PFSK-1 (cell line): Measurements from ENCODE around the gene RHPN2.

ENCODE experiments used
- FOXP2 ChIP-seq: optimal IDR thresholded peaks from 2 replicates; pipeline ENCODE3; 2011; ENCODE audit warnings: borderline replicate concordance, control low read depth, inconsistent platforms; ENCODE audit not compliant: insufficient read depth; ENCODE audit errors: extremely low read length, extremely low read depth
- POLR2AphosphoS5 ChIP-seq: IDR thresholded peaks from 2 replicates; pipeline ENCODE4 v1.6.1; 2012; ENCODE audit warnings: low read depth, mild to moderate bottlenecking, control low read depth, low read length, moderate library complexity
- REST ChIP-seq, 2 experiments: IDR thresholded peaks; 2 replicates each; pipeline versions ENCODE4 v1.6.1 to v1.8.0; 2011 to 2012; ENCODE audit warnings: low read depth in 2 of 2, low read length in 2 of 2, control low read depth in 1 of 2, inconsistent platforms in 1 of 2, mild to moderate bottlenecking in 1 of 2, moderate library complexity in 1 of 2; ENCODE audit not compliant: insufficient read depth in 1 of 2
- SIN3A ChIP-seq: IDR thresholded peaks from 2 replicates; pipeline ENCODE4 v1.6.1; 2012; ENCODE audit warnings: mild to moderate bottlenecking, low read length, moderate library complexity, borderline replicate concordance; ENCODE audit not compliant: insufficient read depth
- TAF1 ChIP-seq: IDR thresholded peaks from 2 replicates; pipeline ENCODE4 v1.6.1; 2012; ENCODE audit warnings: low read length, control low read depth, borderline replicate concordance; ENCODE audit not compliant: insufficient read depth

Gene RHPN2

GRCh38 chr19:32971012-32971595 lies 93.6 kb downstream of the RHPN2 start:
- TF ChIP-seq SIN3A: no peak
- TF ChIP-seq FOXP2: no peak
- TF ChIP-seq TAF1: no peak
- TF ChIP-seq POLR2AphosphoS5: no peak
- no peak for TF ChIP-seq REST (IDR thresholded peaks at IDR 0.05; ENCODE audit: insufficient read depth in 1 of 2, low read depth in 2 of 2, low read length in 2 of 2)

- TF ChIP-seq REST (IDR thresholded peaks at IDR 0.05; ENCODE audit: insufficient read depth in 1 of 2, low read depth in 2 of 2, low read length in 2 of 2) (no peak), FOXP2 (no peak), SIN3A (no peak), TAF1 (no peak), POLR2AphosphoS5 (no peak)
These were observed 95.1 kb downstream of the RHPN2 start for GRCh38 chr19:32969549-32969948.

- TF ChIP-seq SIN3A (no peak), POLR2AphosphoS5 (no peak), FOXP2 (no peak), TAF1 (no peak), REST (IDR thresholded peaks at IDR 0.05; ENCODE audit: insufficient read depth in 1 of 2, low read depth in 2 of 2, low read length in 2 of 2) (no peak)
These were observed 97.9 kb downstream of the RHPN2 start for GRCh38 chr19:32966750-32967149.

GRCh38 chr19:32945260-32945659 lies 119.4 kb downstream of the RHPN2 start:
- no peak for TF ChIP-seq TAF1
- TF ChIP-seq REST (IDR thresholded peaks at IDR 0.05; ENCODE audit: insufficient read depth in 1 of 2, low read depth in 2 of 2, low read length in 2 of 2): no peak
- TF ChIP-seq FOXP2: no peak
- TF ChIP-seq SIN3A: no peak
- no peak for TF ChIP-seq POLR2AphosphoS5

- TF ChIP-seq POLR2AphosphoS5 (no peak), TAF1 (no peak), FOXP2 (no peak)
These were observed 128.6 kb downstream of the RHPN2 start for GRCh38 chr19:32936065-32936464.

- TF ChIP-seq FOXP2 (no peak), POLR2AphosphoS5 (no peak), SIN3A (no peak), TAF1 (no peak), REST (IDR thresholded peaks at IDR 0.05; ENCODE audit: insufficient read depth in 1 of 2, low read depth in 2 of 2, low read length in 2 of 2) (no peak)
These were observed 129.1 kb downstream of the RHPN2 start for GRCh38 chr19:32935629-32936028.
